ENCODE measurements around the gene ATPAF1.
"Not testable (repeated sequence)": the region's sequence is repeated elsewhere in the genome, so short reads cannot be mapped to it uniquely, and the experiment has no call there.

Gene ATPAF1

GRCh38 chr1:46651152-46651551, 17.0 kb downstream of the ATPAF1 start:
- not testable (repeated sequence) for DNase-seq (ENCODE audit: low read depth, low spot score); H3K27me3 ChIP-seq (ENCODE audit: control insufficient read depth, insufficient read depth, low read length); H3K27ac ChIP-seq (ENCODE audit: low read length); H3K36me3 ChIP-seq (ENCODE audit: control insufficient read depth, insufficient read depth, low read length); H3K4me1 ChIP-seq (ENCODE audit: control insufficient read depth, insufficient read depth, low read length); H3K4me3 ChIP-seq (ENCODE audit: low read length); H3K9me3 ChIP-seq (ENCODE audit: control insufficient read depth, insufficient read depth, low read length)
- no CpG with 5 or more reads among the region's 3 CpGs for WGBS (ENCODE audit: insufficient coverage, insufficient read length)

GRCh38 chr1:46650491-46650890, 17.7 kb downstream of the ATPAF1 start:
- H3K9me3 ChIP-seq (ENCODE audit: control insufficient read depth, insufficient read depth, low read length) = no peaks in the 10 kb centered on the region
- H3K36me3 ChIP-seq (ENCODE audit: control insufficient read depth, insufficient read depth, low read length) = no peaks in the 10 kb centered on the region; the same call in 1 of the 2 replicates
- no peak overlapping the region for H3K27ac ChIP-seq (ENCODE audit: low read length)
- H3K4me1 ChIP-seq (ENCODE audit: control insufficient read depth, insufficient read depth, low read length) = no peaks in the 10 kb centered on the region
- no peak overlapping the region for H3K4me3 ChIP-seq (ENCODE audit: low read length)
- DNase-seq (ENCODE audit: low read depth, low spot score) = no peak
- no CpG with 5 or more reads among the region's 3 CpGs for WGBS (ENCODE audit: insufficient coverage, insufficient read length)
- no peaks in the 10 kb centered on the region for H3K27me3 ChIP-seq (ENCODE audit: control insufficient read depth, insufficient read depth, low read length)

- H3K9me3 ChIP-seq (ENCODE audit: control insufficient read depth, insufficient read depth, low read length) = no peaks in the 10 kb centered on the region
- no peaks in the 10 kb centered on the region for H3K4me1 ChIP-seq (ENCODE audit: control insufficient read depth, insufficient read depth, low read length)
- no peaks in the 10 kb centered on the region for H3K27me3 ChIP-seq (ENCODE audit: control insufficient read depth, insufficient read depth, low read length)
- no CpG with 5 or more reads among the region's 2 CpGs for WGBS (ENCODE audit: insufficient coverage, insufficient read length)
- DNase-seq (ENCODE audit: low read depth, low spot score) = no peak
- no peak overlapping the region for H3K4me3 ChIP-seq (ENCODE audit: low read length)
- H3K36me3 ChIP-seq (ENCODE audit: control insufficient read depth, insufficient read depth, low read length) = no peaks in the 10 kb centered on the region
- no peak overlapping the region for H3K27ac ChIP-seq (ENCODE audit: low read length)
These were observed 18.4 kb downstream of the ATPAF1 start for GRCh38 chr1:46649764-46650163.

GRCh38 chr1:46647611-46648010, 20.6 kb downstream of the ATPAF1 start:
- Histone ChIP-seq H3K27me3 (ENCODE audit: control insufficient read depth, insufficient read depth, low read length) (no peaks in the 10 kb centered on the region), H3K4me1 (ENCODE audit: control insufficient read depth, insufficient read depth, low read length) (no peaks in the 10 kb centered on the region), H3K4me3 (ENCODE audit: low read length) (no peak overlapping the region), H3K9me3 (ENCODE audit: control insufficient read depth, insufficient read depth, low read length) (no peaks in the 10 kb centered on the region), H3K36me3 (ENCODE audit: control insufficient read depth, insufficient read depth, low read length) (no peaks in the 10 kb centered on the region; the same call in 1 of the 2 replicates), H3K27ac (ENCODE audit: low read length) (no peak overlapping the region)
- WGBS (ENCODE audit: insufficient coverage, insufficient read length) = no CpG with 5 or more reads among the region's 3 CpGs
- no peak for DNase-seq (ENCODE audit: low read depth, low spot score)

GRCh38 chr1:46646844-46647243, 21.3 kb downstream of the ATPAF1 start:
- WGBS (ENCODE audit: insufficient coverage, insufficient read length) = no CpG with 5 or more reads among the region's 2 CpGs
- DNase-seq (ENCODE audit: low read depth, low spot score) = no peak
- H3K4me1 ChIP-seq (ENCODE audit: control insufficient read depth, insufficient read depth, low read length) = no peaks in the 10 kb centered on the region
- no peaks in the 10 kb centered on the region for H3K9me3 ChIP-seq (ENCODE audit: control insufficient read depth, insufficient read depth, low read length)
- H3K27ac ChIP-seq (ENCODE audit: low read length) = no peak overlapping the region
- no peaks in the 10 kb centered on the region for H3K27me3 ChIP-seq (ENCODE audit: control insufficient read depth, insufficient read depth, low read length)
- no peaks in the 10 kb centered on the region; the same call in 1 of the 2 replicates for H3K36me3 ChIP-seq (ENCODE audit: control insufficient read depth, insufficient read depth, low read length)
- no peak overlapping the region for H3K4me3 ChIP-seq (ENCODE audit: low read length)

- H3K9me3 ChIP-seq (ENCODE audit: control insufficient read depth, insufficient read depth, low read length) = no peaks in the 10 kb centered on the region
- no peaks in the 10 kb centered on the region for H3K4me1 ChIP-seq (ENCODE audit: control insufficient read depth, insufficient read depth, low read length)
- no peaks in the 10 kb centered on the region for H3K27me3 ChIP-seq (ENCODE audit: control insufficient read depth, insufficient read depth, low read length)
- no peak for DNase-seq (ENCODE audit: low read depth, low spot score)
- H3K4me3 ChIP-seq (ENCODE audit: low read length) = no peak overlapping the region
- WGBS (ENCODE audit: insufficient coverage, insufficient read length) = no CpG with 5 or more reads among the region's 1 CpG
- no peak overlapping the region for H3K27ac ChIP-seq (ENCODE audit: low read length)
- H3K36me3 ChIP-seq (ENCODE audit: control insufficient read depth, insufficient read depth, low read length) = no peaks in the 10 kb centered on the region; the same call in 1 of the 2 replicates
These were observed 21.8 kb downstream of the ATPAF1 start for GRCh38 chr1:46646331-46646730.

GRCh38 chr1:46645815-46646214, 22.3 kb downstream of the ATPAF1 start:
- no peaks in the 10 kb centered on the region for H3K9me3 ChIP-seq (ENCODE audit: control insufficient read depth, insufficient read depth, low read length)
- no CpG with 5 or more reads among the region's 4 CpGs for WGBS (ENCODE audit: insufficient coverage, insufficient read length)
- H3K27me3 ChIP-seq (ENCODE audit: control insufficient read depth, insufficient read depth, low read length) = no peaks in the 10 kb centered on the region
- no peaks in the 10 kb centered on the region for H3K4me1 ChIP-seq (ENCODE audit: control insufficient read depth, insufficient read depth, low read length)
- H3K27ac ChIP-seq (ENCODE audit: low read length) = no peak overlapping the region
- no peak overlapping the region for H3K4me3 ChIP-seq (ENCODE audit: low read length)
- no peak for DNase-seq (ENCODE audit: low read depth, low spot score)
- no peaks in the 10 kb centered on the region; the same call in 1 of the 2 replicates for H3K36me3 ChIP-seq (ENCODE audit: control insufficient read depth, insufficient read depth, low read length)

GRCh38 chr1:46643368-46643775, 24.8 kb downstream of the ATPAF1 start:
- Histone ChIP-seq H3K9me3 (ENCODE audit: control insufficient read depth, insufficient read depth, low read length) (no peaks in the 10 kb centered on the region), H3K27me3 (ENCODE audit: control insufficient read depth, insufficient read depth, low read length) (no peaks in the 10 kb centered on the region), H3K27ac (ENCODE audit: low read length) (no peak overlapping the region), H3K36me3 (ENCODE audit: control insufficient read depth, insufficient read depth, low read length) (no peaks in the 10 kb centered on the region; the same call in 1 of the 2 replicates), H3K4me3 (ENCODE audit: low read length) (no peak overlapping the region), H3K4me1 (ENCODE audit: control insufficient read depth, insufficient read depth, low read length) (no peaks in the 10 kb centered on the region)
- DNase-seq (ENCODE audit: low read depth, low spot score) = no peak

- no peaks in the 10 kb centered on the region; the same call in 1 of the 2 replicates for H3K36me3 ChIP-seq (ENCODE audit: control insufficient read depth, insufficient read depth, low read length)
- no peak overlapping the region for H3K4me3 ChIP-seq (ENCODE audit: low read length)
- H3K27ac ChIP-seq (ENCODE audit: low read length) = no peak overlapping the region
- H3K4me1 ChIP-seq (ENCODE audit: control insufficient read depth, insufficient read depth, low read length) = no peaks in the 10 kb centered on the region
- no peaks in the 10 kb centered on the region for H3K9me3 ChIP-seq (ENCODE audit: control insufficient read depth, insufficient read depth, low read length)
- DNase-seq (ENCODE audit: low read depth, low spot score) = no peak
- no peaks in the 10 kb centered on the region for H3K27me3 ChIP-seq (ENCODE audit: control insufficient read depth, insufficient read depth, low read length)
These were observed 26.0 kb downstream of the ATPAF1 start for GRCh38 chr1:46642115-46642680.

- no peak for DNase-seq (ENCODE audit: low read depth, low spot score)
- Histone ChIP-seq H3K4me3 (ENCODE audit: low read length) (no peak overlapping the region), H3K4me1 (ENCODE audit: control insufficient read depth, insufficient read depth, low read length) (no peaks in the 10 kb centered on the region), H3K27me3 (ENCODE audit: control insufficient read depth, insufficient read depth, low read length) (no peaks in the 10 kb centered on the region), H3K9me3 (ENCODE audit: control insufficient read depth, insufficient read depth, low read length) (no peaks in the 10 kb centered on the region), H3K36me3 (ENCODE audit: control insufficient read depth, insufficient read depth, low read length) (peaks cover 3% of the 10 kb centered on the region; the same call in 1 of the 2 replicates), H3K27ac (ENCODE audit: low read length) (no peak overlapping the region)
- WGBS (ENCODE audit: insufficient coverage, insufficient read length) = no CpG with 5 or more reads among the region's 1 CpG
These were observed 28.6 kb downstream of the ATPAF1 start for GRCh38 chr1:46639547-46639946.

- H3K27me3 ChIP-seq (ENCODE audit: control insufficient read depth, insufficient read depth, low read length) = no peaks in the 10 kb centered on the region
- no peak overlapping the region for H3K27ac ChIP-seq (ENCODE audit: low read length)
- DNase-seq (ENCODE audit: low read depth, low spot score) = no peak
- H3K36me3 ChIP-seq (ENCODE audit: control insufficient read depth, insufficient read depth, low read length) = peaks cover 3% of the 10 kb centered on the region; the same call in 1 of the 2 replicates
- no peak overlapping the region for H3K4me3 ChIP-seq (ENCODE audit: low read length)
- H3K9me3 ChIP-seq (ENCODE audit: control insufficient read depth, insufficient read depth, low read length) = no peaks in the 10 kb centered on the region
- no peaks in the 10 kb centered on the region for H3K4me1 ChIP-seq (ENCODE audit: control insufficient read depth, insufficient read depth, low read length)
These were observed 29.2 kb downstream of the ATPAF1 start for GRCh38 chr1:46638921-46639320.

Measured in iPS DF 6.9 (cell line).